WTC11 (cell line): ENCODE results near the gene TDRD10. TPM values are rescaled to one million over a fixed set of nuclear protein-coding genes. Genes with fewer than 3 reads are reported as not detected.

Source experiments
- ATAC-seq: fragments of 200-7000 bp; cut with Tn5 transposase; 2 replicates; pipeline ENCODE4 v1.10.0; 2021; ENCODE audit warnings: mild to moderate bottlenecking, moderate library complexity
- CTCF ChIA-PET: fragments of 300-600 bp; sonication (Branson Sonifier 250); formaldehyde crosslinking; loops from one replicate; lab custom pipeline; 2021; ENCODE audit warnings: antibody characterized with exemption; lab: Charles Lee
- POLR2A ChIA-PET: fragments of 350-600 bp; sonication (Branson Sonifier 250); formaldehyde crosslinking; loops from one replicate; lab custom pipeline; 2021; ENCODE audit warnings: antibody characterized with exemption; lab: Charles Lee
- DNase-seq: peaks from one replicate; pipeline ENCODE4 v3.0.0; 2021; ENCODE audit warnings: low spot score
- H3K27ac Mint-ChIP-seq: 2 replicates; pipeline ENCODE4 v1.8.0; 2021; ENCODE audit warnings: mixed read lengths
- H3K27me3 Mint-ChIP-seq: 2 replicates; pipeline ENCODE4 v1.8.0; 2021; ENCODE audit warnings: low read depth, mild to moderate bottlenecking, moderate library complexity, mixed read lengths
- H3K36me3 Mint-ChIP-seq: 2 replicates; pipeline ENCODE4 v1.8.0; 2021; ENCODE audit warnings: mixed read lengths
- H3K4me1 Mint-ChIP-seq: 2 replicates; pipeline ENCODE4 v1.8.0; 2022; ENCODE audit warnings: mixed read lengths
- H3K4me3 Mint-ChIP-seq: 2 replicates; pipeline ENCODE4 v1.8.0; 2021; ENCODE audit warnings: mild to moderate bottlenecking, moderate library complexity, mixed read lengths
- H3K9me3 Mint-ChIP-seq: 2 replicates; pipeline ENCODE4 v1.8.0; 2021; ENCODE audit warnings: mixed read lengths
- ATF2 ChIP-seq: sonication (generic); formaldehyde crosslinking; IDR thresholded peaks from 2 replicates; pipeline ENCODE4 v1.8.1; 2022; ENCODE audit warnings: low read depth, missing genetic modification reagents, borderline replicate concordance
- ATF6 ChIP-seq: sonication (generic); formaldehyde crosslinking; IDR thresholded peaks from 2 replicates; pipeline ENCODE4 v1.8.1; 2023; ENCODE audit warnings: mild to moderate bottlenecking, missing genetic modification reagents
- CBFB ChIP-seq: sonication (generic); formaldehyde crosslinking; IDR thresholded peaks from 2 replicates; pipeline ENCODE4 v1.8.1; 2022; ENCODE audit warnings: mild to moderate bottlenecking, low read depth, missing genetic modification reagents
- CREM ChIP-seq: sonication (generic); formaldehyde crosslinking; IDR thresholded peaks from 2 replicates; pipeline ENCODE4 v1.8.1; 2022; ENCODE audit warnings: mild to moderate bottlenecking, missing genetic modification reagents, moderate library complexity
- CTCF ChIP-seq: fragments of 200-600 bp; IDR thresholded peaks from 2 replicates; pipeline ENCODE4 v1.8.0; 2022; ENCODE audit warnings: antibody characterized with exemption
- E2F4 ChIP-seq: sonication (generic); formaldehyde crosslinking; IDR thresholded peaks from 2 replicates; pipeline ENCODE4 v1.8.1; 2022; ENCODE audit warnings: low read depth, mild to moderate bottlenecking, moderate library complexity, missing genetic modification reagents, borderline replicate concordance
- ELF4 ChIP-seq: sonication (generic); formaldehyde crosslinking; IDR thresholded peaks from 2 replicates; pipeline ENCODE4 v1.8.1; 2022; ENCODE audit warnings: low read depth, mild to moderate bottlenecking, moderate library complexity, missing genetic modification reagents
- IRF1 ChIP-seq: sonication (generic); formaldehyde crosslinking; IDR thresholded peaks from 2 replicates; pipeline ENCODE4 v1.8.0; 2023; ENCODE audit warnings: missing genetic modification reagents
- MYBL2 ChIP-seq: sonication (generic); formaldehyde crosslinking; IDR thresholded peaks from 2 replicates; pipeline ENCODE4 v1.8.1; 2023; ENCODE audit warnings: mild to moderate bottlenecking, moderate library complexity, missing genetic modification reagents
- OVOL2 ChIP-seq: fragments of 250-450 bp; sonication (Bioruptor Pico); IDR thresholded peaks from 2 replicates; pipeline ENCODE4 v1.9.0; 2021; ENCODE audit warnings: mild to moderate bottlenecking, borderline replicate concordance
- RELA ChIP-seq: sonication (generic); formaldehyde crosslinking; IDR thresholded peaks from 2 replicates; pipeline ENCODE4 v1.8.1; 2022; ENCODE audit warnings: missing genetic modification reagents, mild to moderate bottlenecking, borderline replicate concordance
- SMAD4 ChIP-seq: sonication (generic); formaldehyde crosslinking; IDR thresholded peaks from 2 replicates; pipeline ENCODE4 v1.8.0; 2022; ENCODE audit warnings: mild to moderate bottlenecking, missing genetic modification reagents
- SOX15 ChIP-seq: fragments of 250-450 bp; sonication (Bioruptor Pico); IDR thresholded peaks from 2 replicates; pipeline ENCODE4 v1.9.0; 2021; ENCODE audit warnings: mild to moderate bottlenecking
- SP1 ChIP-seq: sonication (generic); formaldehyde crosslinking; conservative IDR thresholded peaks from 2 replicates; pipeline ENCODE4 v1.8.1; 2022; ENCODE audit warnings: missing genetic modification reagents
- USF2 ChIP-seq: sonication (generic); formaldehyde crosslinking; IDR thresholded peaks from 2 replicates; pipeline ENCODE4 v1.8.1; 2023; ENCODE audit warnings: mild to moderate bottlenecking, missing genetic modification reagents, moderate library complexity
- ZNF219 ChIP-seq: sonication (generic); formaldehyde crosslinking; IDR thresholded peaks from 2 replicates; pipeline ENCODE4 v1.8.0; 2023; ENCODE audit warnings: missing genetic modification reagents, mild to moderate bottlenecking, borderline replicate concordance
- ZNF396 ChIP-seq: fragments of 250-450 bp; sonication (Bioruptor Pico); IDR thresholded peaks from 2 replicates; pipeline ENCODE4 v1.8.0; 2021; ENCODE audit warnings: mild to moderate bottlenecking, moderate library complexity, borderline replicate concordance
- ZNF532 ChIP-seq: fragments of 250-450 bp; sonication (Bioruptor Pico); IDR thresholded peaks from 2 replicates; pipeline ENCODE4 v1.9.0; 2021; ENCODE audit warnings: mild to moderate bottlenecking, borderline replicate concordance
- total RNA-seq: library from RNA; stranded (reverse); gene quantifications from 3 replicates; pipeline ENCODE4 v1.2.3, GENCODE V29; 2021

The TDRD10 gene
- total RNA-seq, 1 experiment from 2014 or later: 0.09 TPM

GRCh38 chr1:154489695-154490274 is 12.2 kb upstream of the TDRD10 start (continued):
- TF ChIP-seq ATF6 (CRISPR knock-in tag): no peak
- TF ChIP-seq RELA (CRISPR knock-in tag): no peak
- TF ChIP-seq ATF2 (CRISPR knock-in tag): no peak
- TF ChIP-seq CBFB (CRISPR knock-in tag): no peak
- TF ChIP-seq, all 79 proteins: peak for 0

- no peak overlapping the region for H3K27ac Mint-ChIP-seq
- H3K4me3 Mint-ChIP-seq: no peak overlapping the region
These were observed 11.7 kb upstream of the TDRD10 start for GRCh38 chr1:154490317-154490716.

More at GRCh38 chr1:154490317-154490716, 11.7 kb upstream of the TDRD10 start:
- ATAC-seq (no peak), DNase-seq (no peak)
- TF ChIP-seq ATF6 (CRISPR knock-in tag) (no peak), ELF4 (CRISPR knock-in tag) (no peak), SOX15 (CRISPR knock-in tag) (no peak), CREM (CRISPR knock-in tag) (no peak), ZNF532 (CRISPR knock-in tag) (no peak), SP1 (CRISPR knock-in tag) (no peak), CTCF (no peak), USF2 (CRISPR knock-in tag) (no peak), SMAD4 (no peak), E2F4 (no peak), OVOL2 (CRISPR knock-in tag) (no peak), ZNF219 (CRISPR knock-in tag) (no peak), MYBL2 (CRISPR knock-in tag) (no peak), IRF1 (CRISPR knock-in tag) (no peak), ZNF396 (CRISPR knock-in tag) (no peak)
- ChIA-PET POLR2A (interaction anchor here (0.5 kb wide), 1 partner anchor 154 kb away, joined by 3 read pairs; no protein-coding TSS in a partner anchor), CTCF (interaction anchor here (4.8 kb wide), 1 partner anchor 56 kb away, joined by 33 read pairs; no protein-coding TSS in a partner anchor)
- Mint-ChIP-seq H3K27me3 (peaks cover 3% of the 10 kb centered on the region; the same call in 1 of the 2 replicates), H3K9me3 (no peaks in the 10 kb centered on the region), H3K4me1 (peaks cover 19% of the 10 kb centered on the region), H3K36me3 (no peaks in the 10 kb centered on the region)
